ENCODE results near the gene SMCO4.
"Not testable (repeated sequence)": the region's sequence is repeated elsewhere in the genome, so short reads cannot be mapped to it uniquely, and the experiment has no call there.

The SMCO4 gene, protein sequence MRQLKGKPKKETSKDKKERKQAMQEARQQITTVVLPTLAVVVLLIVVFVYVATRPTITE

DNA sequence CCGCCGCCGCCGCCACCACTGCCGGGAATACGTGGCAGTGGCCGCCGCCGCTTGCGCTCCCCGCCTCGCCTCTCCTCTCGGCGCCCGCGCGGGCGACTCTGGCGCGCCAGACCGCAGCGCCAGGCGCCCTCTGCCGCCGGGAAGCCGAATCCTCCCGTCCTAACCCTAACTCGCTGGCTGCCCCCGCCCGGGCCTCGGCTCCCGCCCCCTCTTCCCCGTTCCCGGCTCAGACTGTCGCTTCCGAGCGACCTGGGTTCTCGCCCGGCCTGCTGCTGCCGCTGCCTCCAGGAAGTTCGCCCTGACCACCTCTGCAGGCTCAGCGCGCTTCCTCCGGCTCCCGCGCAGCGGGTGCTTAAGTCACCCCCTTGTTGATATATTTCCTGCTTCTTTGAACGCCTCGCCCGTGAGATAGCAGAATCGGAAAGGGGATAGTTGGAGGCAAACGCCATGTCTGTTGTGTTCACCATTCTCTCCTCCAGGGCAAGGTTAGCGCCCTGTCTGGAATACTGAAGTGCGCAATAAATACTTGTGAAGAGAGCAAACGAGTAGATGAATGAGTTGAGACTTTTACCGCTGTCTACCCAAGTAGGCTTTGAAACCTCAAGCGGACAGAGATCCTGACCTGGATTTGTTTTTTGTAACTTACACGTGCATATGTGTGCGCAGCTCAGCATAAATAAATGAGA is at the start of gene SMCO4:
Gene SMCO4 (minus strand): TSS at position 100 of the 686 bp plus-strand sequence. CDS start 64,202 bp downstream, outside the sequence.
- H3K27me3 Mint-ChIP-seq = peaks cover 9% of the 10 kb centered on the region
- no peaks in the 10 kb centered on the region for H3K36me3 Mint-ChIP-seq
- peaks cover 16% of the 10 kb centered on the region for H3K4me1 Mint-ChIP-seq
- H3K9me3 Mint-ChIP-seq = no peaks in the 10 kb centered on the region
- peak within 1 kb of the TSS; percentile 80 for H3K27ac Mint-ChIP-seq
- peak; percentile 85 for ATAC-seq
- H3K4me3 Mint-ChIP-seq = peak within 1 kb of the TSS; percentile 100

DNA sequence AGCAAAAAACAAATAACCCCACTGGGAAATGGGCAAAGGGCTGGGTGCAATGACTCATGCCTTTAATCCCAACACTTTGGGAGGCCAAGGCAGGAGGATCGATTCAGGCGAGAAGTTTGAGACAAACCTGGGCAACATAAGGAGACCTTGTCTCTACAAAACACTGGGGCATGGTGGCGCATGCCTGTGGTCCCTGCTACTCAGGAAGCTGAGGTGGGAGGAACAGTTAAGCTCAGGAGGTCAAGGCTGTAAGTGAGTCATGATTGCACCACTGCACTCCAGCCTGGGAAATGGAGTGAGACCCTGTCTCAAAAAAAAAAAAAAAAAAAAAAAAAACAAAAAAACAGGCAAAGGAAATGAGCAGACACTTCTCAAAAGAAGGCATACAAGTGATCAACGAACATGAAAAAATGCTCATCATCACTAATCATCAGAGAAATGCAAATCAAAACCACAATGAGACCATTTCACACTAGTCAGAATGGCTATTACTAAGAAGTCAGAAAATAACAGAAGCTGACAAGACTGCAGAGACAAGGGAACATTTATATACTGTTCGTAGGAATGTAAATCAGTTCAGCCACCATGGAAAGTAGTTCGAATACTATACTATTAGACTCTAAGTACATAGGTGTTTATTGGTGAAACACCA is 48.2 kb upstream of the SMCO4 start:
- Mint-ChIP-seq H3K4me3 (no peak overlapping the region), H3K27me3 (peaks cover 20% of the 10 kb centered on the region), H3K4me1 (no peaks in the 10 kb centered on the region), H3K9me3 (no peaks in the 10 kb centered on the region), H3K27ac (no peak overlapping the region), H3K36me3 (no peaks in the 10 kb centered on the region)
- no peak for ATAC-seq

DNA sequence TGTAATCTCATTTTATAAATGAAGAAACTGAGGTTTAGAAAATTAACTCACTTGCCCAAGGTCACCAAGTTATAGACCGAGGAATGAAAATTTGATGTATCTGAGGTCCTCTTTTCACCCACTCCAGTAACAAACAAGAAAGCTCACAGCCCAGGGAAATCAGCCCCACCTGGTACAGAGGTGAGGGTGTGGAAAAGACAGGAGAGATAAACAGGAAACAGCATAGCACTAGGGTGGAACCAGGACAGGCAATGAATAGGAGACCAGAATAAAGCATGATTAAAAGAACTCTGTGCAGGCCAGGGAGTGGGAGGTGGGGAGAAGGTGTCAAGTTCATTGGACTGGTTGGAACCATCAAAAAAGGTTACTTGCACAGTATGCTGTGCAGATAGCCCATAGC is 46.2 kb upstream of the SMCO4 start:
- no peak overlapping the region for H3K27ac Mint-ChIP-seq
- no peak for ATAC-seq
- H3K4me1 Mint-ChIP-seq = no peaks in the 10 kb centered on the region
- no peak overlapping the region for H3K4me3 Mint-ChIP-seq
- H3K36me3 Mint-ChIP-seq = no peaks in the 10 kb centered on the region
- H3K27me3 Mint-ChIP-seq = peaks cover 30% of the 10 kb centered on the region
- H3K9me3 Mint-ChIP-seq = peaks cover 4% of the 10 kb centered on the region

DNA sequence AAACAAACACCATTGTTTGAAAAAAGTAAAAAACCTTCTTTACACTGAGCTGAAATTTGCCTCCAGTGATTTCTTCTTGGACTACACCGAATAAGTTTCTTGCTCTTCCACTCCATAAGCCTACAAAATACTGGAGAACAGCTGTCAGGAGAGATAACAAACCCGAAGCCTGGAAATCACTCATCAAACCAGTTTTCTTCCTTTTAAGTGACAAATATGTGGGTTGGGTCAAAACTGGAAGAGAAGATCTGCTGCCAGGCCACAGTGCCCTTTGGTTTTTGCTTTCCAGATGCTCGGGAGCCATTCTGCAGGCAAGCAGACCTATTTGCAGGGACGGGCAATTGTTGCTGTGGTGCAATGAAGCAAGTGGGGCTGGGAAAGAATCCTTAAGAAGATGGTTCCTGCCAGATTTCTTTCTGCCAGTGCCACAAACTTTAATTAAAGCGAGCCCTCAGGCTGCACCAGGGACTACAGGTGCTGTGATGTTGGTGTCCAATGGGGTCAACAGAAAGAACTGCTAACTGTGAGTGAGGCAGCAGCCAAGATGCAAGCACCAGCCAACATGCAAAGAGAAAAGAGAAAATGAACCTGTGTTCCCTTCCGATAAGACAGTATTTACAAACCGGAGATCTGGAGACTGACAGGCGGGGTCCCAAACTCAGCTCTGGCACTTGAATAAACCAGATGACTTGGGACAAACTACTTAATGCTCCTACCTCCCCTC is 44.8 kb upstream of the SMCO4 start:
- Mint-ChIP-seq H3K9me3 (peaks cover 4% of the 10 kb centered on the region), H3K27me3 (peaks cover 39% of the 10 kb centered on the region), H3K4me1 (no peaks in the 10 kb centered on the region), H3K4me3 (no peak overlapping the region), H3K27ac (no peak overlapping the region), H3K36me3 (no peaks in the 10 kb centered on the region)
- ATAC-seq = no peak

DNA sequence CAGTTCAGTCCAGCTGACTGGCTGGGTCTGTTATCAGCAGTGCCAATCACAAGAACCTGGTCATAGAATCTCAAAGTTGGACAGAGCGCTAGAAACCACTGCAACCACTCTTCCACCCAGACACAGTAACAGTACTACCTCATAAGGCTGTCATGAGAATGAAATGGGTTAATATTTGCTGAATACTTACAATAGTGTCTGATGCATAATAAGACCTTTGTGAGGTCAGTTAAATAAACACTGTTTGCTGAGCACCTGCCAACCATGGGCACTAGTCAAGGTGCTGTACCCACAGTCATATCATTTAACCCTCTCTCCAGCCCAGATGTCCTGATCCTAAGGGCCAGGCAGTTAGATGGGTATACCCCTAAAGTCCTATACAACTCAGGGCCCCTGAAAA is 44.2 kb upstream of the SMCO4 start:
- not testable (repeated sequence) for H3K36me3 Mint-ChIP-seq, H3K9me3 Mint-ChIP-seq, ATAC-seq, H3K27ac Mint-ChIP-seq, H3K4me3 Mint-ChIP-seq, H3K4me1 Mint-ChIP-seq
- H3K27me3 Mint-ChIP-seq = peaks cover 40% of the 10 kb centered on the region

DNA sequence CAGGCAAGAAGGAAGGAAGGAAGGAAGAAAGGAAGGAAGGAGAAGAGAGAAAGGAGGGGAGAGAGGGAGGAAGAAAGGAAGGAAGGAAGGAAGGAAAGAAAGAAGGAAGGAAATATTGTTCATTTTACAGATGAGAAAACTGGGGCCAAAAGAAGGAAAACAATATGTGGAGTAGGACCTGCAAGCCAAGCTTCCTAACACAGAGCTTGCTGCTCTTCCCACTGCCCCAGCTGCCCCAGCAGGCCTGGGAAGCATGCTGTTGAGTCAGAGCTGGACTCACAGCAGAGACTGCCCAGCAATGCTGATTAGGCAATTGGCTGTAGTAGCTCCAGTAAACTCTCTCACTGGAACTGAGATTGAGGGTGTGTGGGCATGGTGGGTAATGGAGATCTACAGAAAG is 42.6 kb upstream of the SMCO4 start:
- H3K9me3 Mint-ChIP-seq = peaks cover 4% of the 10 kb centered on the region
- no peaks in the 10 kb centered on the region for H3K4me1 Mint-ChIP-seq
- H3K4me3 Mint-ChIP-seq = no peak overlapping the region
- H3K27me3 Mint-ChIP-seq = peaks cover 48% of the 10 kb centered on the region
- no peak for ATAC-seq
- no peak overlapping the region for H3K27ac Mint-ChIP-seq
- no peaks in the 10 kb centered on the region for H3K36me3 Mint-ChIP-seq

DNA sequence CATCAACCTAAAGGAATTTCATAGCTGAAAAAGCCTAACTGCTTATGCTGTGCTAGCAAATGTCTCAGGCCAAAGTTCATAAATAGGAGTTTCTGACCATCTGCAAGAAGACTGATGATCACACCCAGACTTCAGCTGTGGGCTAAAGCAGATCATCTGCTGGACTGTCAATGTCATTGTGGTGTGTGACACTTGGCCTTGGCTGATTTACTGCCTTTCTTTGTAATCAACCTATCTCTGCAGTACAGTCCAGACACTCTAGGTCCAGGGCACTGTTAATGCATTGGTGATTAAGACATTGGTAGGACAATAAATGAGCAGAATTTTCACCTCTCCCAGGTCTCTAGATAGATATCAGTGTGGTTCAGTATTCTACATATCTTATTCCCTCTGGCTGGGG is 40.3 kb upstream of the SMCO4 start:
- Mint-ChIP-seq H3K9me3 (peaks cover 6% of the 10 kb centered on the region), H3K4me1 (no peaks in the 10 kb centered on the region), H3K36me3 (no peaks in the 10 kb centered on the region), H3K27me3 (peaks cover 36% of the 10 kb centered on the region), H3K27ac (no peak overlapping the region), H3K4me3 (no peak overlapping the region)
- no peak for ATAC-seq

DNA sequence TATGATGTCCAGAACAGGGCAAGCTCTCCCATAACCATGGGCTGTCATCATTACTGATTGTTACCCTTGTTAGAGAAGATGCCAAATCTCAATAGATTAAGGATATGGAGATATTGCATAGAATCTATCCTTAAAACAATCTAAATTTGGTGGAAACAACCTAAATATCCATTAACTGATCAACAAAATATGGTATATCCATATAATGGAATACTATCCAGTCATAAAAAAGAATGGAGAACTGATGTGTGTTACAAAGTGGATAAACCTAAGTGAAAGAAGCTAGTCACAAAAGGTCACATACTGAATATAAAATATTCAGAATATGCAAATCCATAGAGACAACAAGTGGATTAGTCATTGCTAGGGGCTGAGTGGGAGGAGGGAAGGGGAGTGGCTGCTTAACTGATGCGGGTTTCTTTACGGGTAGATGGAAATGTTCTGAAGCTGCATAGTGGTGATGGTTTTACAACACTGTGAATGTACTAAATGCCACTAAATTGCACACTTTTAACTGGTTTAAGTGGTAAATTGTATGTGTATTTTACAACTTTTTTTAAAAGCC is 36.1 kb upstream of the SMCO4 start:
- Mint-ChIP-seq H3K9me3 (peaks cover 5% of the 10 kb centered on the region), H3K4me3 (no peak overlapping the region), H3K27ac (no peak overlapping the region), H3K36me3 (no peaks in the 10 kb centered on the region), H3K27me3 (peaks cover 31% of the 10 kb centered on the region), H3K4me1 (no peaks in the 10 kb centered on the region)
- ATAC-seq = no peak

DNA sequence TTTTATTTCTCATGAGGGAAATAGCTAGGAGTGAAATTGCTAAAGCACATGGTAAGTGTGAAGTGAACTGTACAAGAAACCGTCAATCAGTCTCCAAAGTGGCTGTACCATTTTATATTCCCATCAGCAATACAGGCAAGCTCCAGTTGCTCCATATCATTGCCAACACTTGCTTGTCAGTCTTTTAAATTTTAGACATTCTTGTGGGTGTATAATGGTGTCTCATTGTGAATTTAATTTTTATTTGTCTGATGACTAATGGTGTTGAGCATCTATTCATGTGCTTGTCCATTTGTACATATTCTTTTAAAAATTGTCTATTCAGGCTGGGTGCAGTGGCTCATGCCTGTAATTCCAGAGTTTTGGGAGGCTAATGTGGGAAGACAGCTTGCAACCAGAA is 34.1 kb upstream of the SMCO4 start:
- ATAC-seq = no peak
- no peak overlapping the region for H3K27ac Mint-ChIP-seq
- peaks cover 5% of the 10 kb centered on the region for H3K9me3 Mint-ChIP-seq
- peaks cover 21% of the 10 kb centered on the region for H3K27me3 Mint-ChIP-seq
- H3K4me1 Mint-ChIP-seq = no peaks in the 10 kb centered on the region
- H3K4me3 Mint-ChIP-seq = no peak overlapping the region
- H3K36me3 Mint-ChIP-seq = no peaks in the 10 kb centered on the region

DNA sequence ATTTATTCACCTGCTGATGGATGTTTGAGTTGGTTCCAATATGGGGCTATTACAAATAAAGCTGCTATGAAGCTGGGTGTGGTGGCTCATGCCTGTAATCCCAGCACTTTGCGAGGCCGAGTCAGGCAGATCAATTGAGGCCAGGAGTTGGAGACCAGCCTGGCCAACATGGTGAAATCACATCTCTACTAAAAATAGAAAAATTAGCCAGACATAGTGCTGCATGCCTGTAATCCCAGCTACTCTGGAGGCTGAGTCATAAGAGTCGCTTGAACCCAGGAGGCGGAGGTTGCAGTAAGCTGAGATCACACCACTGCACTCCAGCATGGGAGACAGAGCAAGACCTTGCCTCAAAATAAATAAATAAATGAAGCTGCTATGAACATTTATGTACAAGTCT is 33.7 kb upstream of the SMCO4 start:
- H3K9me3 Mint-ChIP-seq, ATAC-seq, H3K27ac Mint-ChIP-seq, H3K36me3 Mint-ChIP-seq, H3K4me1 Mint-ChIP-seq, H3K4me3 Mint-ChIP-seq: not testable (repeated sequence)
- H3K27me3 Mint-ChIP-seq = peaks cover 17% of the 10 kb centered on the region

DNA sequence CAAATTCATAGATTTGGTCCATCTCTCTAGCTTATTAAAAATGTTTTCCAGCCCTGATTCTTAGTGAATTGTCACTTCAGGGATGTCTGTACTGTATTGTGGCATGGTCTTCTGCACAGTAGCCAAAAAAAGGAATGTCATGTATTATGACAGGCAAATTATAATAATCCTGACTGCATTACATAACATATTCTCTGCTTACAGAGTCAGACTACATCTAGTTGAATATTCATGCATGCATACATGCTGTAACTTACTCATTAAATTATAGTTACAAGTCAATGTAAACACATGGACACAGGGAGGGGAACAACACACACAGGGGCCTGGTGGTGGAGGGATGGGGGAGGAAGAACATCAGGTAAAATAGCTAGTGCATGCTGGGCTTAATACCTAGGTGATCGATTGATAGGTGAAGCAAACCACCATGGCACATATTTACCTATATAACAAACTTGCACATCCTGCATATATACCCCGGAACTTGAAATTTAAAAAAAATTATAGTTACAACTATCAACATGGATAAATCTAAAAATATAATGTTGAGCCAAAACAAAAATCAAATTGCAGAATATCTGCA is 31.5 kb upstream of the SMCO4 start:
- Mint-ChIP-seq H3K27ac (no peak overlapping the region), H3K27me3 (peaks cover 14% of the 10 kb centered on the region), H3K9me3 (peaks cover 5% of the 10 kb centered on the region), H3K4me1 (no peaks in the 10 kb centered on the region), H3K36me3 (no peaks in the 10 kb centered on the region), H3K4me3 (no peak overlapping the region)
- ATAC-seq = no peak

DNA sequence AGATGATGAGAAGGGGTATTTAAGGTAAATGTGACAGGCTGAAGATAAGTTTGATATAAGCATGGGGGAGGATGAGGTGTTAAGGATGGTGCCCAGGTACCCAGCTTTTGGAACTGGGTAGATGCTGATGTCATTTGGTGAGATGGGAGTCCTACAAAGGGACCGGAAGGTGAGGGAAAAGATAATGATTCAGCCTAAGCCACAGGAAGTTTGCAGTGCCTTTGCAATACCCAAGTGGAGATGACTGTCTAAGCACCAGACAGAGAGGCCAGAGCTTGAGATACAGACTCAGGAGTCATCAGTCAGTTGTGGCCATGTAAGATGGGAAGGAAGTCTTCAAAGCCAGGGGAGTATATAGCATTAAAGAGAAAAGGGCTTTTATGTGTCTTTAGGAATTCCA is 30.0 kb upstream of the SMCO4 start:
- no peak for ATAC-seq
- no peaks in the 10 kb centered on the region for H3K4me1 Mint-ChIP-seq
- peaks cover 3% of the 10 kb centered on the region for H3K9me3 Mint-ChIP-seq
- H3K4me3 Mint-ChIP-seq = no peak overlapping the region
- no peak overlapping the region for H3K27ac Mint-ChIP-seq
- no peaks in the 10 kb centered on the region for H3K36me3 Mint-ChIP-seq
- H3K27me3 Mint-ChIP-seq = peaks cover 14% of the 10 kb centered on the region

DNA sequence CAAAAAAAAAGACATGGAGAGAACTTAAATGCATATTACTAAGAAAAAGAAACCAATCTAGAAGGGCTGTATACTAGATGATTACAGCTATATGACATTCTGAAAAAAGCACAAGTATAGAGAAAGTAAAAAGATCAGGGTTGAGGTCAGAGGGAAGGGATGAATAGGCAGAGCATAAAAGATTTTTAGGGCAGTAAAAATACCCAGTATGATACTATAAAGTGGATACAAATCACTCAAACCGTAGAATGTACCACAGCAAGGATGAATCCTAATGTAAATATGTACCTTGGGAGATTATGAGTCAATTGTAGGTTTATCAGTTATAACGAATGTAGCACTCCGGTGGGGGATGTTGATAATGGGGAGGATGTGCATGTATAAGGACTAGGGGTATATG is 29.4 kb upstream of the SMCO4 start:
- H3K36me3 Mint-ChIP-seq = no peaks in the 10 kb centered on the region
- no peak for ATAC-seq
- no peak overlapping the region for H3K4me3 Mint-ChIP-seq
- H3K4me1 Mint-ChIP-seq = no peaks in the 10 kb centered on the region
- no peaks in the 10 kb centered on the region for H3K9me3 Mint-ChIP-seq
- H3K27me3 Mint-ChIP-seq = peaks cover 14% of the 10 kb centered on the region
- no peak overlapping the region for H3K27ac Mint-ChIP-seq

DNA sequence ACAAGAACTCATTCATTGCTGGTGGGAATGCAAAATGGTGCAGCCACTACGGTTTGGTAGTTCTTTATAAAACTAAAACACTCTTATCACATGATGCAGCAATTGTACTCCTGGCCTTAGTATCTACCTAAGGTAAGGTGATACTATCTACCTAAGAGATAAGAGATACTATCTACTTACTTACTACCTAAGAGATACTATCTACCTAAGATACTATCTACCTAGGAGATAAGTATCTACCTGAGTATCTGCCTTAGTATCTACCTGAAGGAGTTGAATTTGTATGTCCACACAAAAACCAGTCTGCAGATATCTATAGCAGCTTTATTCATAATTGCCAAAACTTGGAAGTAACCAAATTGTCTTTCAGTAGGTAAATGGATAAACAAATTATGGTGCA is 29.0 kb upstream of the SMCO4 start:
- Mint-ChIP-seq H3K36me3 (no peaks in the 10 kb centered on the region), H3K27ac (no peak overlapping the region), H3K4me3 (no peak overlapping the region), H3K27me3 (peaks cover 14% of the 10 kb centered on the region), H3K4me1 (no peaks in the 10 kb centered on the region), H3K9me3 (no peaks in the 10 kb centered on the region)
- no peak for ATAC-seq

DNA sequence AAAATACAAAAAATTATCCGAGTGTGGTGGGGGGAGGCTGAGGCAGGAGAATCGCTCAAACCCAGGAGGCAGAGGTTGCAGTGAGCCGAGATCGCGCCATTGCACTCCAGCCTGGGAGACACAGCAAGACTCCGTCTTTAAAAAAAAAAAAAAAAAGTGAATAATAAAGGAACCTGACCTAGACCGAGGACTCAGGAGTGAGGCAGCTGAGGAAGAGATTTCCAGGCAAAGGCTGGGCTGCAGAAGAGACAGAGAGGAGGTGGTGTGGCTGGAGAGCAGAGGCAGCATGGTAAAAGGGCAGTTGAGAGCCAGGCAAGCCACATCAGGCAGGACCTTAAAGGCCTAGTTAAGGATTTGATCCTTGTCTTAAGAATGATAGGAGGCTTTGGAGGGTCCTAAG is 28.4 kb upstream of the SMCO4 start:
- H3K27me3 Mint-ChIP-seq = peaks cover 14% of the 10 kb centered on the region
- no peaks in the 10 kb centered on the region for H3K4me1 Mint-ChIP-seq
- H3K27ac Mint-ChIP-seq = no peak overlapping the region
- ATAC-seq = no peak
- H3K9me3 Mint-ChIP-seq = no peaks in the 10 kb centered on the region
- no peaks in the 10 kb centered on the region for H3K36me3 Mint-ChIP-seq
- no peak overlapping the region for H3K4me3 Mint-ChIP-seq

All from stimulated activated memory B cell treated with anti-CD40 and anti-IgM and Interleukin-4, amounts not matched to agents 10 μg/mL and 1 μg/mL and 100 μg/mL, for 72 hours (primary cell).